IPS DF 6.9 (cell line): ENCODE measurements around the gene CACNB2.

Experiments used
- DNase-seq: peaks from one replicate; pipeline ENCODE4 v3.0.0-alpha.2; 2013; ENCODE audit warnings: low read depth, low spot score
- H3K27ac ChIP-seq: one replicate; pipeline ENCODE4 v1.5.1; 2013; ENCODE audit warnings: low read length, control low read depth
- H3K27me3 ChIP-seq: 2 replicates; pipeline ENCODE4 v1.6.1; 2013; ENCODE audit warnings: mild to moderate bottlenecking, low read length; ENCODE audit not compliant: control insufficient read depth, insufficient read depth
- H3K36me3 ChIP-seq: 2 replicates; pipeline ENCODE4 v1.6.1; 2013; ENCODE audit warnings: low read length; ENCODE audit not compliant: control insufficient read depth, insufficient read depth
- H3K4me1 ChIP-seq: 2 replicates; pipeline ENCODE4 v1.6.1; 2013; ENCODE audit warnings: low read length; ENCODE audit not compliant: control insufficient read depth, insufficient read depth
- H3K4me3 ChIP-seq: 2 replicates; pipeline ENCODE4 v1.5.1; 2013; ENCODE audit warnings: mild to moderate bottlenecking, low read length
- H3K9me3 ChIP-seq: 2 replicates; pipeline ENCODE4 v1.6.1; 2013; ENCODE audit warnings: low read length, inconsistent platforms; ENCODE audit not compliant: control insufficient read depth, insufficient read depth
- WGBS: extraction: QIAGEN DNeasy Blood & Tissue Kit; methylation state at CpG from one replicate; pipeline ENCODE4 v1.1.7; 2013; ENCODE audit warnings: mixed read lengths, missing lambda C conversion rate; ENCODE audit not compliant: insufficient read length, insufficient coverage; 5-methylcytosine and 5-hydroxymethylcytosine counted together

CACNB2 gene

DNA sequence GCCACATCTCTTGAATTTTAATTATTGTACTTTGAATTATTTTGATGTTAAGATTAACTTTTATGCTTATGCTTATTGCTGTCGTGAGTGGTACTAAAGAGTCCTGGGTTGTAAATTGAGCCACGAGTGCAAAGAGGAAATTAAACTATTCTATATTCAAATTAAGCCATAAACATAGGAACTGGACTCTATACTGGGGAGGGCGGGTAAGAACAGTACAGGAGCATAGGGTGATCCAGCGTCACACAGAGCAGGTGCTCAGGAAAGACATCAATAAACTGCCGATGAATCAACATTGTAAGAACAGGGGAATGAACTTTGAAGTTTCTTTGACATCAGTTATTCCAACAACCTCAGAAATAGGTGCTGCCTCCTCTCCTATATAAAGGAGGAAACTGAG is 219.6 kb downstream of the CACNB2 start:
- Histone ChIP-seq H3K9me3 (no peaks in the 10 kb centered on the region), H3K27ac (no peak overlapping the region), H3K27me3 (no peaks in the 10 kb centered on the region), H3K36me3 (no peaks in the 10 kb centered on the region), H3K4me1 (no peaks in the 10 kb centered on the region), H3K4me3 (no peak overlapping the region)
- WGBS, result no CpG with 5 or more reads among the region's 5 CpGs
- DNase-seq, result no peak

- Histone ChIP-seq H3K4me3 (no peak overlapping the region), H3K4me1 (no peaks in the 10 kb centered on the region), H3K36me3 (no peaks in the 10 kb centered on the region), H3K9me3 (no peaks in the 10 kb centered on the region), H3K27me3 (no peaks in the 10 kb centered on the region), H3K27ac (no peak overlapping the region)
- WGBS, result no CpG with 5 or more reads among the region's 1 CpG
- no peak for DNase-seq
Observed at GRCh38 chr10:18362892-18363291, 222.7 kb downstream of the CACNB2 start.

- H3K4me1 ChIP-seq, result no peaks in the 10 kb centered on the region
Observed at GRCh38 chr10:18364987-18365775, 225.0 kb downstream of the CACNB2 start.

DNA sequence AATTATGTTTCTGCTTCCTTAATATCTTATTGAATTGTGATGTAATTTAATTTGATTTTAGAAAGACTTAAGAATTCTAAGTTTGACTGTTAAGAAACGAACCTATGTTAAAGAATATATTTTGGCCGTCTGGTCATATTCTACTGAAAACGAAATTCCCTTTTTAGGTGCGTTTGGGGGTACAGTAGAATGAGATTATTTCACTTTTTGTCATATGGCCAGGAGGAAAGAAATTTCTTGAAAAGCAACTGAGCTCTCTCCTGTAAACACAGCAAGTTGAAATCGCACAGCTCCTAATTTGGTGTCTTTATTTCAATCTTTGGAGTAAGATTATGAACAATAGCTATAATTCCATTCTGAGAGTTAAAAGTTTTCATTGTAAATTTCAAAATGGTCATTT is 227.6 kb downstream of the CACNB2 start:
- no peaks in the 10 kb centered on the region for H3K27me3 ChIP-seq
- WGBS, result 100% methylated on average over 1 of the region's 5 CpGs
- no peak overlapping the region for H3K4me3 ChIP-seq
- H3K36me3 ChIP-seq, result no peaks in the 10 kb centered on the region
- no peak for DNase-seq
- no peaks in the 10 kb centered on the region for H3K9me3 ChIP-seq
- no peak overlapping the region for H3K27ac ChIP-seq
- no peaks in the 10 kb centered on the region for H3K4me1 ChIP-seq

More at GRCh38 chr10:18364987-18365775, 225.0 kb downstream of the CACNB2 start:
- H3K4me3 ChIP-seq, result no peak overlapping the region
- H3K36me3 ChIP-seq, result no peaks in the 10 kb centered on the region
- no peaks in the 10 kb centered on the region for H3K9me3 ChIP-seq
- H3K27me3 ChIP-seq, result no peaks in the 10 kb centered on the region
- no peak for DNase-seq
- H3K27ac ChIP-seq, result no peak overlapping the region
- no CpG with 5 or more reads among the region's 4 CpGs for WGBS

GRCh38 chr10:18368273-18368672 is 228.0 kb downstream of the CACNB2 start:
- H3K4me1 ChIP-seq, result no peaks in the 10 kb centered on the region
- no CpG with 5 or more reads among the region's 3 CpGs for WGBS
- H3K9me3 ChIP-seq, result no peaks in the 10 kb centered on the region
- H3K4me3 ChIP-seq, result no peak overlapping the region
- no peak for DNase-seq
- H3K27ac ChIP-seq, result no peak overlapping the region
- no peaks in the 10 kb centered on the region for H3K36me3 ChIP-seq
- H3K27me3 ChIP-seq, result no peaks in the 10 kb centered on the region

- no peaks in the 10 kb centered on the region for H3K36me3 ChIP-seq
- no peaks in the 10 kb centered on the region for H3K27me3 ChIP-seq
- H3K4me1 ChIP-seq, result no peaks in the 10 kb centered on the region
- no peak for DNase-seq
- no peak overlapping the region for H3K27ac ChIP-seq
- WGBS, result no CpG with 5 or more reads among the region's 1 CpG
- H3K9me3 ChIP-seq, result no peaks in the 10 kb centered on the region
- no peak overlapping the region for H3K4me3 ChIP-seq
Observed at GRCh38 chr10:18368682-18369081, 228.5 kb downstream of the CACNB2 start.

DNA sequence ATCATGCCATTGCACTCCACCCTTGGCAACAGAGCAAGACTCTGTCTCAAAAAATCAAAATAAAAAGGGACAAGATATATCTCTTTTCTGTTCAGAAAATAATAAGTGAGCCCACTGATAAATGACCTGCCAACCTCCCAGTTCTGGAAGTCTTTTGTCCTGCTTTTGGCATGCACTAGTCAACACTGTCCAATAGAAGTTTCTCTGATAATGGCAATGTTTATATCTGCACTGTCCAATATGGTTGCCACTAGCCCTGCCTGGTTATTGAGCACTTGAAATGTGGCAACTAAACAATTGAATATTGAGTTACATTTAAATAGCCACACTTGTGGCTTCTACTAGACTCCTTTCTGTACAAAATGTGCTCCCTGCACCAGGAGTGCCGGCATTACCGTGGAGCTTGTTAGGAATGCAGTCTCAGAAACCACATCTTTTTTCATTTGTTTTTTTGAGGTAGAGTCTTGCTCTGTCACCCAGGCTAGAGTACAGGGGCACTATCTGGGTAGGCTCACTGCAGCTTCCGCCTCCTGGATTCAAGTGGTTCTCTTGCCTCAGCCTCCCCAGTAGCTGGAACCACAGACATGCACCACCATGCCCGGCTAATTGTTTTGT is 229.7 kb downstream of the CACNB2 start:
- no peaks in the 10 kb centered on the region for H3K27me3 ChIP-seq
- H3K27ac ChIP-seq, result no peak overlapping the region
- no CpG with 5 or more reads among the region's 4 CpGs for WGBS
- no peaks in the 10 kb centered on the region for H3K9me3 ChIP-seq
- H3K36me3 ChIP-seq, result no peaks in the 10 kb centered on the region
- no peak overlapping the region for H3K4me3 ChIP-seq
- DNase-seq, result no peak
- H3K4me1 ChIP-seq, result no peaks in the 10 kb centered on the region

DNA sequence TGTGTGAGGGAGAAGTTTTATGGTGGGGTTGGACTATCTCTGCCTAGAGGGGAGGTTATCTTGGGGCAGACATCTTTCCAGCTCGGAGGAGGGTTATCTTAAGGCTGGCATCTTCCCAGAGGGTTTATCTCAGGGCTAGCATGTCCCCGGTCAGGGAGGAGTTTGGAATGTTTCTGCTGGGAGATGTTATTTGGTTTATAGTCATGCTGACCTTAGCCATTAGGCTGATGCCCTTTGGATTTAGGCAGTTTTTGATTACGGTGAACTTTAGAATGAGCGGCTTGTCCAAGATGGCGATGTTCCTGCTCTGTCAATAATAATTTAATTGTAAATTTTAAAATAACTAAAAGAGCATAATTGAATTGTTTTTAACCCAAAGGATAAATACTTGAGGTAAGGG is 236.4 kb downstream of the CACNB2 start:
- H3K4me1 ChIP-seq, result no peaks in the 10 kb centered on the region
- no peak overlapping the region for H3K4me3 ChIP-seq
- H3K36me3 ChIP-seq, result no peaks in the 10 kb centered on the region
- no CpG with 5 or more reads among the region's 5 CpGs for WGBS
- no peaks in the 10 kb centered on the region for H3K9me3 ChIP-seq
- no peak overlapping the region for H3K27ac ChIP-seq
- no peaks in the 10 kb centered on the region for H3K27me3 ChIP-seq
- DNase-seq, result no peak

- Histone ChIP-seq H3K27ac (no peak overlapping the region), H3K36me3 (no peaks in the 10 kb centered on the region), H3K4me3 (no peak overlapping the region), H3K4me1 (no peaks in the 10 kb centered on the region), H3K27me3 (no peaks in the 10 kb centered on the region), H3K9me3 (no peaks in the 10 kb centered on the region)
- no CpG with 5 or more reads among the region's 2 CpGs for WGBS
- no peak for DNase-seq
Observed at GRCh38 chr10:18377898-18378297, 237.7 kb downstream of the CACNB2 start.

- Histone ChIP-seq H3K9me3 (no peaks in the 10 kb centered on the region), H3K36me3 (no peaks in the 10 kb centered on the region), H3K4me1 (no peaks in the 10 kb centered on the region), H3K4me3 (no peak overlapping the region), H3K27me3 (no peaks in the 10 kb centered on the region), H3K27ac (no peak overlapping the region)
- DNase-seq, result no peak
- WGBS, result no CpG with 5 or more reads among the region's 2 CpGs
Observed at GRCh38 chr10:18378766-18379165, 238.5 kb downstream of the CACNB2 start.

DNA sequence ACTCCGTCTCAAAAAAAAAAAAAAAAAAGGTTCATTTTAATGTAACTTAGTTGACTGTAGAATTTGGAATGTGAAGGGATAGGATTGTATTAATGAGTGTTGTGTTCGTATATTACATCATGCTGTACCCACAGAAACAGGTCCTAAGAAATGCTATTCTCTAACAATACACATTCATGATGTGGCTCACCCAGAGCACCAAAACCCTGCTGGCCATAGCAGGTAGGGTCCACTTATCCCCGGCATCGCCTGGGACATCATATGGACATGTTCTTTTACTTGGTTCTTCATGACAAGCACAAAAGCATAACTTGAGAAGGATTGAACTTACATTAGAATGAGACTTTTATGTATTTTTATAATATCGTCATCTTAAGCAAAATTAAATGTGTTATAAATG is 241.5 kb downstream of the CACNB2 start:
- Histone ChIP-seq H3K9me3 (no peaks in the 10 kb centered on the region), H3K4me1 (no peaks in the 10 kb centered on the region), H3K36me3 (no peaks in the 10 kb centered on the region), H3K27me3 (no peaks in the 10 kb centered on the region), H3K27ac (no peak overlapping the region), H3K4me3 (no peak overlapping the region)
- WGBS, result 100% methylated on average over 1 of the region's 5 CpGs
- no peak for DNase-seq
